Measurements from ENCODE around the gene AXL.
"Not testable (repeated sequence)": the region's sequence is repeated elsewhere in the genome, so short reads cannot be mapped to it uniquely, and the experiment has no call there.

Gene AXL

DNA sequence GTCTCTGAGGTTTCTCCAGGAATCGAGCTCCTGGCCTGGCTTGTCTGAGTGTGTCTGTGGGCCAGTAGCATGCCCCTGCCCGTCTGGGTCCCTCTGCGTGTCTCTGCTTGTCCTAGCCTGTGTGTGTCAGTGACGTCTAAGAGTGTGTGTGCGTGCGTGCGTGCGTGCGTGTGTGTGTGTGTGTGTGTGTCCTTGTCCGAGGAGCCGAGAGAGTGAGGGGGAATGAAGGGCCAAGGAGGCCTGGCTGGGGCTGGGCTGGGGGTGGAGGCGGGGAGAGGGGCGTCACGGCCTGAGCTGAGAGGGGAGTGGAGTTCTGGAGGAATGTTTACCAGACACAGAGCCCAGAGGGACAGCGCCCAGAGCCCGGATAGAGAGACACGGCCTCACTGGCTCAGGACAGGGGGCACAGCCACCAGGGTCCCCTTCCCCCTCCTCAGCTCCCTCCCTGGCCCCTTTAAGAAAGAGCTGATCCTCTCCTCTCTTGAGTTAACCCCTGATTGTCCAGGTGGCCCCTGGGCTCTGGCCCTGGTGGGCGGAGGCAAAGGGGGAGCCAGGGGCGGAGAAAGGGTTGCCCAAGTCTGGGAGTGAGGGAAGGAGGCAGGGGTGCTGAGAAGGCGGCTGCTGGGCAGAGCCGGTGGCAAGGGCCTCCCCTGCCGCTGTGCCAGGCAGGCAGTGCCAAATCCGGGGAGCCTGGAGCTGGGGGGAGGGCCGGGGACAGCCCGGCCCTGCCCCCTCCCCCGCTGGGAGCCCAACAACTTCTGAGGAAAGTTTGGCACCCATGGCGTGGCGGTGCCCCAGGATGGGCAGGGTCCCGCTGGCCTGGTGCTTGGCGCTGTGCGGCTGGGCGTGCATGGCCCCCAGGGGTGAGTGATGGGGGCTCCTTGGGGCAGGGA is at the start of gene AXL:
TSS of gene AXL (plus strand) at position 609 of the 893 bp plus-strand sequence. CDS start at position 779, 170 bp downstream.
- peak; percentile 49 to 77 for DNase-seq

DNA sequence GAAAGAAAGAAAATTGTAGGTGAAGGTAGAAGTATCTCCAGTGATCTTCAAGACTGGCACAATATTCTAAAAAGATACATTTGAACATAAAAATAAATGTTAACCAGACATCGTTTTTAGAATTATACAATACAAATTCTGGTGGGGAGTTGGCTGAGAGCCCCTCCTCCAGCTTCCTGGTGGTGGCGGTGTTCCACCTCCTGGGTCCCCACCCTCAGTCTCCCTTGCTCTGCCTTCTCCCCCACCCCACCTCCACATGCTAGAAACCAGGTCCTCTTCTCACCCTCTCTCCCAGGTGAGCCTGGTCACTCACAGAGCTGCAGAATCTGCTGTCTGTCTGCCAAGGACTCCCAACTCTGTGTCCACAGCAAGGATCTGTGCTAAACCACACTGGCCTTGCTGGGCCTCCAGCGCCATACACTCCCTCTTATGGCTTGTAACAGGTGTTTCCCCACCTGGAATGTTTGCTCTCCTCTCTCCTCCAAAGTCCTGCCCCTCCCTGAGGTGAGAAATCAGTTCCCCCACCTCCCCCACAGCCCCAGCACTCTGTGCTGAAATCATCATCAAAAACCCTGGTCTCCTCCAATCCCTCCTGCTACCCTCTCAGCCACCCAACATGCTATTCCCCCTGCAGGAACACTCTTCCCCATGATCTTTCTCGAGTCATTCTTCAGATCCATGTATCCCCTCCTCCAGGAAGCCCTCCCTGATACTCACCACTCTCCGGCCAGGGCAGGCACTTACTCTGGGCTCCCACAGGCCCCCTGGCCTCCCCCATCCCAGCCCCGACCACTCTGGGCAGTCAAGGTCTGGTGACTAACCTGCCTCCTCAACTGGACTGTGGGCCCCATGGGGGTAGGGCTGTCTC is 46.5 kb upstream of the AXL start:
- no peak for DNase-seq

DNA sequence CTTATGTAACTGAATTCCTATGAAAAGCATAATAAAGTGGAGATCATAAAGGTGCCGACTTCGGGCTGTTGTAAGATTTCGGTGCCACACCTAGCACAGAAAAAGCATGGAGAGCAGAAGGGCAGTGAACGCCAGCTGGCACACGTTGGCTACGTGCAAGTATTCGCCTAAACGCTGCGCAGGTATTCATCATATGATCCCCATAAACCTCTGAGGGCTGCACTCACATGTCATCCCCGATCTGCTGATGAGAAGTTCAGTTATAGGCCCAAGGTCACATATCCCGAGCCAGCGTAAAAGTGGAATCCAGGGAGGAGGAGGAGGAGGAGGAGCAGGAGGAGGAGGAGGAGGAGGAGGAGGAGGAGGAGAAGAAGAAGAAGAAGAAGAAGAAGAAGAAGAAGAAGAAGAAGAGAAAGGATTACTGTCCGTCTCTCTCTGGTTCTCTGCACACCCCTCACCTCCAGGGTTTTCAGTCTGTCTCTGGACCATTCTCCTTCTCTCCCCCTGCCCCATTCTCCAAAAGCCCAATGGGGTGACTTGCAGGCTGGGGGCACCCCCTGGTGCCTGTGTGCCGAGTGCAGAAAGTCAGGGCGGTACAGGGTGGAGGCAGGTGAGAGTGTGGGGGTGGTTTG is 44.6 kb upstream of the AXL start:
- DNase-seq, result no peak

DNA sequence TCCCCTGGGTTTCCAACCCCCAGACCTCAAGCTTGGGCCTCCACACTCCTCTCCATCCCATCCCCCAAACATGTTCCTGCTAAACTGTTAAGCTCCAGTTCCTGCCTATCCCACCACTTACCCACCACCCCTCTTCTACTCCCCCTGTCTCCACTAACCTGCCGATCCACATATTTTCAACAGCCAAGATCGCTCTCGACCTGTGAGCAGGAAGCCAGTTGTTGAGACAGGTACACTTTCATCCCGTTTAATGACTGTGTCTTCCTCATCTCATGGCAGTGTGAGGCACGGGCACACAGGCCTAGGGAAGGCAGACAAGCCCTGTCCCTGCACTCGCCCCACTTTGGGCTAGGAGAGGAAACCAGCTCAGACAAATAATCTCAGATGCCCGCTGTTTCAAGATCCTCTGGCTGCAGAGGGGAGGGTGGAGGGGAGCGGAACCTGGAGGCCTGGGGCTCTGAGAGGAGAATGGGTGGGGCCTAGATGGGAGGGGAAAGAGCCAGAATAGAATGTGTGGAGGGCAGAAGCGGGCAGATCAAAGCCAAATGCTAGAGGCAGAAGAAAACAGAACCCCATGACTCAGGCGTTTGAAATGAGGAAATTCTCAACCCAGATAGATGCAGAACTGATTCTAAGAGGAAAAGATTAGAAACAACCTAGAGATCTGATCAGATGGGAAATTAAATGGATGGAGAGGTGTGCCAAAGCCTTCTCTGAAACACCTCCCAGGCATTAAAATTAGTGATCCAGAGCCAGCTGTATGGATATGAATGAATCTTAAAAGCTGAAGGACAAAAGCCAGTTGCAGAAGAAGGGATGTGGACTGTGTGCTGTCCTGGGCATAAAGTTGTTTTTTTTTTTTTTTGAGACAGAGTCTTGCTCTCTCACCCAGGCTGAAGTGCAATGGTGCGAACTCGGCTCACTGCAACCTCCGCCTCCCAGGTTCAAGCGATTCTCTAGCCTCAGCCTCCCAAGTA is 42.9 kb upstream of the AXL start:
- DNase-seq, result peak in 1 of 2 donors; percentile 24

DNA sequence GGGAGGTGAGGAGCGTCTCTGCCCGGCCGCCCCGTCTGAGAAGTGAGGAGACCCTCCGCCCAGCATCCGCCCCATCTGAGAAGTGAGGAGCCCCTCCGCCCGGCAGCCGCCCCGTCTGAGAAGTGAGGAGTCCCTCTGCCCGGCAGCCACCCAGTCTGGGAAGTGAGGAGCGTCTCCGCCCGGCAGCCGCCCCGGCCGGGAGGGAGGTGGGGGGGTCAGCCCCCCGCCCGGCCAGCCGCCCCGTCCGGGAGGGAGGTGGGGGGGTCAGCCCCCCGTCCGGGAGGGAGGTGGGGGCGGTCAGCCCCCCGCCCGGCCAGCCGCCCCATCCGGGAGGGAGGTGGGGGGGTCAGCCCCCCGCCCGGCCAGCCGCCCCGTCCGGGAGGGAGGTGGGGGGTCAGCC is 38.9 kb upstream of the AXL start:
- not testable (repeated sequence) for DNase-seq

DNA sequence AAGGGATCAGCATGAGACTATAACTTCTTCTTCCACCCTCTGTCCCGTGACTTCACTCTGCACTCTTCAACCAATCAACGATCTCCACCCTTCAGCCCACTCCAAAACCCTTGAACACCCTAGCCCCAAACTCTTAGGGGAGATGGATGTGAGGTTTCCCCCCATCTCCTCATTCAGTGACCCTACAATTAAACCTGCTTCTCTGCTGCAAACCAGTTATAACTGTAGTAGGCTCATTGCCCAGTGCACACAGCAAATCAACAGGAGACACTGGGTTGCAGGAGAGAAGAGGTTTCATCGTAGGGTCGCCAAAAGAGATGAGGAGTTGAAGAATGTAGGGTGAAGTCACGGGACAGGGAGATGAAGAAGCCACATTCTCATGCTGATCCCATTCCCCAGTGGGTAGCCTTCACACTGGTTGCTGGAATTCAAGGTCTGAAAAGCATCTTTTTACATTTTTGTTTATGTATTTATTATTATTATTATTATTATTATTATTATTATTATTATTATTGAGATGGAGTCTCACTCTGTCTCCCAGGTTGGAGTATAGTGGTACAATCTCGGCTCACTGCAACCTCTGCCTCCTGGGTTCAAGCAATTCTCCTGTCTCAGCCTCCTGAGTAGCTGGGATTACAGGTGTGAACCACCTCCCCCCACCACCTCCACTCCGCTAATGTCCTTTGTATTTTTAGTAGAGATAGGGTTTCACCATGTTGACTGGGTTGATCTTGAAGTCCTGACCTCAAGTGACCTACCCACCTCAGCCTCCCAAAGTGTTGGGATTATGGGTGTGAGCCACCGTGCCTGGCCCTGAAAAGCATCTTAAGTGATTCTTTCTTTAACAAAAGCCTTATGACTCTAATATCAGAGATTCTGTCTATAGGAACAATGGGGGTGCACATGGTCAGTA is 31.8 kb upstream of the AXL start:
- no peak for DNase-seq

DNA sequence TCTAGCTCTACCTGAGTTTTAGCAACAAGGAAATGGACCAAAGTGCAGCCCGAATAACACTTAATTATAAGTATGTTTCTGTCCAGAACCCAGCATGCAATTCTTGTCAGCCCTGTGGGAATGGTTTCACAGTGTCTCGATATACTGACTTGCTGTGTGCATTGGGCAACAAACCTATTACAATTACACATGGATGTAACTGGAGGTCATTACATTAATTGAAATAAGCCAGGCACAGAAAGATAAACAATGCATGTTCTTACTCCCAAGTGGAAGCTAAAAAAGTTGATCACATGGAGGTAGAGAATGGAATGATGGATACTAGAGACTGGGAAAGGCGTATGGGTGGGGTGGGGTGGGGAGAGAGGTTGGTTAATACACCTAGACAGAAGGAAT is 31.1 kb upstream of the AXL start:
- DNase-seq, result no peak

DNA sequence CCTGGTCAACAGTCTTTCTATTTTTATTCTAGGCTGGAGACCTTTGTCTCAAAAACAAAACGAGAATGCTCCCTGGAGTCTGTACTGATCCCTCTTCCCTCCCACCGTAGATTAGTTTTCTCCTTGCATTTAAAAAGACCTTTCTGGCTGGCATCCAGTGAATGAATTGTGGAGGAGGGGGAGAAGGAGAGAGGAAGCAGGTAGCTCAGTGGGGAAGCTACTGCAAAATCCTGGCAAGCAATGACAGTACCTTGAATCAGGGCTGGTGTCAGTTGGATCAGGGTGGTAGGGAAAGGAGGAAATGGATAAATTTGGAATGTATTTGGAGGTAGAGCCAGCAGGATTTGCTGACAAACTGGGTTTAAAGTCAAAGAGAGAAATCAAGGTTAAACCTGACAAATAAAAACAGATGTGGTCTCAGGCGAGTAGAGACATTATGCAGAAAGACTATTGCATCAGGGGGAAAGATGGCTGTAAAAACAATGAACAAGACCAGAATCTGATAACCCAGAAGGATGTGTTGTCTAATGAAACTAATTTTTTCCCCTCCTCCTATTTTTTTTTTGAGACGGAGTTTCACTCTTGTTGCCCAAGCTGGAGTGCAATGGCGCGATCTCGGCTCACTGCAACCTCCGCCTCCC is 29.5 kb upstream of the AXL start:
- no peak for DNase-seq

DNA sequence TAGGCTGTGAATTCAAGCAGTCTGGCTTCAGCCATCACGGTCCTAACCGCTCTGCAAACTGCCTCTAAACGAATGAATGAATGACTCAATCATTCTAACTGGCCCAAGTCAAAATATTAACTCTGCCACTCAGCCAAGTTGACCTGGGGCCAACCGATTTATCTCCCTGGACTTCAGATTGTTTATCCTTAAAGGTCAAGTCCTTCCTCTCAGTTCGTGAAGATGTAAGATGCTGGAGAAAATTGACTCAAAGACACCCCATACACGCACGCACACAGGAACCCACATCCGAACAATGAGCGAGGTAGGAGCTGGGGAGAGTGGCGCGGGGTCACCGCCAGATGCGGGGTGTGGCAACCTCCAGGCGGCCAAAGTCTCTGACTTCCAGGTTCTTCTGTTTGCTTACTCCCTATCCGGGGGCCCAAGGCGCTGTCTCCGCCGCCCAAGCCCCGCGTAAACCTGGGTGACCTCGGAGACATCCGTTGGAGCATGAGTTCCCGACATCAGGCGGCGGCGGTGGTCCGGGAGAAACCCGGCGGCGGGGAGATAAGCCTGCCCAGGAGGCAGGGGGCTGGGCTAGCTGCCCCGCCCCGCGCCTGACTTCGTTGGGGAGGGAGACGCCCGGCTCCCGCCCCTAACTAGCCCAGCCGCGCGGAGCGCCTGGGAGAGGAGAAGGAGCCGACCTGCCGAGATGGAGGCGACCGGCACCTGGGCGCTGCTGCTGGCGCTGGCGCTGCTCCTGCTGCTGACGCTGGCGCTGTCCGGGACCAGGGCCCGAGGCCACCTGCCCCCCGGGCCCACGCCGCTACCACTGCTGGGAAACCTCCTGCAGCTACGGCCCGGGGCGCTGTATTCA is 26.2 kb upstream of the AXL start, which contains the start of gene CYP2S1:
TSS of gene CYP2S1 (plus strand) at position 646 of the 856 bp plus-strand sequence. CDS start at position 692, 46 bp downstream.
- DNase-seq, result no peak

DNA sequence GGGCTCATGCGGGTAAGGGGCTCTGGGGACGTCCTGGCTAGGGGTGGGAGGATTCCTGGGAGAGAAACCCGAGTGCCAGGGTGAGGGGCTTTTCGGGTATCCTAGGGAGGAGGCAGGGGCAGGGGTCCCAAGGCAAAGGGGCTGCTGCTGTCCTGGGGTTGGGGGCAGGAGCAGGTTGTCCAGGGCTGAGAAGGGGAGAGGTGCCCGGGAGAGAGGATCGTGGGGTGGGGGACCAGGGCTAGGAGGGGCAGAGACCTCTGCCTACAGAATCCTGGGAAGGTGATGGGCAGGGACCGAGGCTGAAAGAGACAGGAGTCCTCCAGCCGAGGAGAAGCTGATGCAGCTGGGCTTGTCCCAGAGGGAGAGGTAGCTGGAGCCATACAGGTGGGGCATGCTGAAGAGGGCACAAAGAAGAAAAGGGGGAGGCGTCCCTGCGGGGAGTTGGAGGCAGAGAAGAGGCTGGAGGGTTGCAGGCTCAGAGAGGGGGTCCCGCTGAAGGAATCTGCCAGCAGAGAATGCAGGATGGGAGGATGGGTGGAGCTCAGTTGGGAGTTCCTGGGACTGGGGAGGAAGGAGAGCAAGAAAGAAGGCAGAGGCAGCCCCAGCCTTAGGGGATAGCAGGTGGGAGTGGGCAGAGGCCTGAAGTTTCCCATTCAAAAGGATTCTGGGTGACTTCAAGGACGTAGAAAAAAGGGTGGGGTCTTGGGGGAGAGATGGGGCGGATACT is 25.4 kb upstream of the AXL start:
- DNase-seq, result no peak

DNA sequence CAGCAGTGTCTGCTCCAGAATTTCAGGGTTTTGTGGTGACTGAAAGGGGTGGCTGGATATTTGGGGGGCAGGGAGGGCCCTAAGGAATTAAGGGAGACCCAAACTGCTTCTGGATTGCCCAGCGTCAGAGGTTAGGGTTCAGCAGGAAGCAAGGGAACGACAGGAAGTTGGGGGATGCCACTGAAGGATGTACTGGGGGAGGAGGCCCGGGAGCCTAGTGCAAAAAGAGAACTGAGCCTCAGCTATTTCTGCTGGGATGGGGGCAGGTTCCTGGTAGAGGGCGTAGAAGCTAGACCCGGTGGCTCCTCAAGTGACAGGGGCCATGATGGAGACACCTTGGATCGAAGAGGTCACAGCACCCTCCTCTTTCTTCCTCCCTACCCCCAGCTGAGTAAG is 24.9 kb upstream of the AXL start:
- DNase-seq, result no peak

DNA sequence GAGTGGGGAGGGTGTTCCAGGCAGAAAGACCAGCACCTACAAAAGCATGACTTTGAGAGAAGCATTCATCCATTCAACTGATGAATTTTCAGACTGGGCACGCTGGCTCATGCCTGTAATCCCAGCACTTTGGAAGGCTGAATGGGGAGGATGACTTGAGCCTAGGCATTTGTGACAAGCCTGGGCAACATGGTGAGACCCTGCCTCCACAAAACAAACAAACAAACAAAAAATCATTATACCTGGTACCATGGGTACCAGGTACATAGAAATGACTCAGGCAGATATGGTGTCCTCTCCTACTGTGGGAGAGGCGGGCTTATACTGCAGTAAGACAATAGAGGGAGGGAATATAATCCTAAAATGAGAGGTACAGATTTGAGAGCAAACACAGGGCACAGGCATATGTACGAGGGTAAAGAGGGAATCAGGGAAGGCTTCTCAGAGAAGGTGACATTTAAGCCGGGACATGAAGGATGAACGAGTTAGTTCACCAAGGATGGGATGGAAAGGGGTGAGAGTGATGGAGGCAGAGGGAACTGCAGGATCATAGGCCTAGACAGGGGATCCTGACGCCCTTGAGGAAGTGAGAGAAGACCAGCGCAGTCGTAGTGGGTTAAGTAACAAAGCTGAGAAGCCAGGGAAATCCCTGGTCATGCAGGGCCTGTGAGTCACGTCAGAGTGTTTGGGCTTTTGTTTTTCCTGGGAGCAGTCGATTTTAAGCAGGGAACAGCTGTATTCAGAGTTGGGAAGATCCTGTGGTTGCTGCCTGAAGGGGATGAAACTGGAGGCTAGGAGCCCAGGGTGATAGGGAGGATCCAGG is 23.1 kb upstream of the AXL start:
- no peak for DNase-seq

DNA sequence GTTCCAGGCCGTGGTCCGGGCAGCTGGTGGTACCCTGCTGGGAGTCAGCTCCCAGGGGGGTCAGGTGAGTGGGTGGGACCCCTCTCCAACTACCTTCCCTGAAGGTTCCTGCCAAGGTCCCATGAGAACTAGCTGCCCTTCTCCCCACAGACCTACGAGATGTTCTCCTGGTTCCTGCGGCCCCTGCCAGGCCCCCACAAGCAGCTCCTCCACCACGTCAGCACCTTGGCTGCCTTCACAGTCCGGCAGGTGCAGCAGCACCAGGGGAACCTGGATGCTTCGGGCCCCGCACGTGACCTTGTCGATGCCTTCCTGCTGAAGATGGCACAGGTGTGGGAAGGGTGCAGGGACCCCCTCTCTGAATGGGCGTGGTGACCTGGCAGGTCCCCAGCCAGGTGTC is 20.5 kb upstream of the AXL start:
- no peak for DNase-seq

DNA sequence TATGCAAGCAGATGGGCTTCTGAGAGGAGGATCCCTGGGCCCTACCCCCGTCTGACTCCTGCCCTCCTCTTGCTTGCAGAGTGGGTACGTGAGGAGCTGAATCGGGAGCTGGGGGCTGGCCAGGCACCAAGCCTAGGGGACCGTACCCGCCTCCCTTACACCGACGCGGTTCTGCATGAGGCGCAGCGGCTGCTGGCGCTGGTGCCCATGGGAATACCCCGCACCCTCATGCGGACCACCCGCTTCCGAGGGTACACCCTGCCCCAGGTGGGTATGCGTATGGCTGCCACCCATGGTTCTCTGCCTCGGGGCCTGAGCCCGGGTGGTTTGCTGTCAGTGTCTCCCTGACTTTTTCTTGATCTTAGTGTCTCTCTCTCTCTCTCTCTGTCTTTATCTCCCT is 15.7 kb upstream of the AXL start:
- DNase-seq, result no peak

DNA sequence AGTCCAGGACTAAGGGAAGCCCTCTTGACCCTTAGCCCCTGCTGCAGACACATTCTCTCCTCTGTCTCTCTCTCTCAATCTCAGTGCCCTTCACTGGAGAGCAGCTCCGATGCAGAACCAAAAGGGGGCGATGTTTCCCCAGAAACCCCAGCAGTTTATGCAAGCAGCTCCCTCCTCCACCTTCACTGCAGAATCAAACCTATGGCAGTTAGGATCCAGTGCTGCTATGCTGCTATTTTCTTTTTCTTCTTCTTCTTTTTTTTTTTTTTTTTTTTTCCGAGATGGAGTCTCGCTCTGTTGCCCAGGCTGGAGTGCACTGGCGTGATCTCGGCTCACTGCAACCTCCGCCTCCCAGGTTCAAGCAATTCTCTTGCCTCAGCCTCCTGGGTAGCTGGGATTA is 14.7 kb upstream of the AXL start:
- DNase-seq, result peak; percentile 71 to 75

DNA sequence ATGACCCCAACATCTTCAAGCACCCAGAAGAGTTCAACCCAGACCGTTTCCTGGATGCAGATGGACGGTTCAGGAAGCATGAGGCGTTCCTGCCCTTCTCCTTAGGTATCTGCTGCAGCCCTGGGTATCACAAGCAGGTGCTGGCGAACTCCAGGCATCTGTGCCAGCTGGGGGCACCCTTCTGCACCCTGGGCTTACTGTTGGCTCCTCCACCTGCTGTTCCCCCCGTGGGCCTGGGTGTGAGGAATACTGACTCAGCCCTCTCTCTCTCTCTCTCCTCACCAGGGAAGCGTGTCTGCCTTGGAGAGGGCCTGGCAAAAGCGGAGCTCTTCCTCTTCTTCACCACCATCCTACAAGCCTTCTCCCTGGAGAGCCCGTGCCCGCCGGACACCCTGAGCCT is 13.0 kb upstream of the AXL start:
- DNase-seq, result no peak

DNA sequence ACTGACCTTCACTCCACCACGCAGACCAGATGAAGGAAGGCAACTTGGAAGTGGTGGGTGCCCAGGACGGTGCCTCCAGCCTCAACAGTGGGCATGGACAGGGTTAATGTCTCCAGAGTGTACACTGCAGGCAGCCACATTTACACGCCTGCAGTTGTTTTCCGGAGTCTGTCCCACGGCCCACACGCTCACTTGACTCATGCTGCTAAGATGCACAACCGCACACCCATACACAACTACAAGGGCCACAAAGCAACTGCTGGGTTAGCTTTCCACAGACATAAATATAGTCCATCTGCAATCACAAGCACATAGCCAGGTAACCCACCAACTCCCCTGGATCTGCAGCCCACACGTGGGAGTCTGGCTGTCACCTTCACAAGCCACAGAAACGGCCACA is 12.6 kb upstream of the AXL start:
- no peak for DNase-seq
